Parathyroid adenoma (tissue), 2 donors: ENCODE data around the gene MLLT11.
A peak's percentile ranks its signal among the peaks of the same experiment; 100 is the strongest.

Experiments used
- H2AFZ ChIP-seq: fragments of 300-600 bp; sonication (generic); one replicate; pipeline ENCODE4 v1.7.0; 2017; ENCODE audit warnings: antibody characterized with exemption, mild to moderate bottlenecking
- H3K27ac ChIP-seq: fragments of 300-600 bp; sonication (generic); one replicate; pipeline ENCODE4 v1.7.0; 2017
- H3K27me3 ChIP-seq: fragments of 300-600 bp; sonication (generic); one replicate; pipeline ENCODE4 v1.7.0; 2017; ENCODE audit warnings: low read length; ENCODE audit not compliant: control insufficient read depth, insufficient read depth
- H3K36me3 ChIP-seq: fragments of 300-600 bp; sonication (generic); one replicate; pipeline ENCODE4 v1.7.0; 2017; ENCODE audit warnings: low read length; ENCODE audit not compliant: control insufficient read depth, insufficient read depth
- H3K4me1 ChIP-seq: fragments of 300-600 bp; sonication (generic); one replicate; pipeline ENCODE4 v1.7.0; 2017; ENCODE audit warnings: control low read depth
- H3K4me2 ChIP-seq: fragments of 300-600 bp; sonication (generic); one replicate; pipeline ENCODE4 v1.7.0; 2017; ENCODE audit warnings: low read length
- H3K4me3 ChIP-seq: fragments of 300-600 bp; sonication (generic); one replicate; pipeline ENCODE4 v1.7.0; 2017; ENCODE audit warnings: low read depth, low read length
- H3K79me2 ChIP-seq: fragments of 300-600 bp; sonication (generic); one replicate; pipeline ENCODE4 v1.7.0; 2017; ENCODE audit warnings: control low read depth
- H3K9ac ChIP-seq: fragments of 300-600 bp; sonication (generic); one replicate; pipeline ENCODE4 v1.7.0; 2017; ENCODE audit warnings: mild to moderate bottlenecking
- H3K9me3 ChIP-seq: fragments of 300-600 bp; sonication (generic); one replicate; pipeline ENCODE4 v1.7.0; 2017; ENCODE audit warnings: low read length; ENCODE audit not compliant: control insufficient read depth
- TF ChIP-seq, protein P1 (sequence below): fragments of 300-600 bp; sonication (generic); IDR thresholded peaks from one replicate; pipeline ENCODE4 v1.7.0; 2017; ENCODE audit warnings: antibody characterized with exemption, mild to moderate bottlenecking
- donor health status: primary hyperparathyroidism.

The MLLT11 gene

DNA sequence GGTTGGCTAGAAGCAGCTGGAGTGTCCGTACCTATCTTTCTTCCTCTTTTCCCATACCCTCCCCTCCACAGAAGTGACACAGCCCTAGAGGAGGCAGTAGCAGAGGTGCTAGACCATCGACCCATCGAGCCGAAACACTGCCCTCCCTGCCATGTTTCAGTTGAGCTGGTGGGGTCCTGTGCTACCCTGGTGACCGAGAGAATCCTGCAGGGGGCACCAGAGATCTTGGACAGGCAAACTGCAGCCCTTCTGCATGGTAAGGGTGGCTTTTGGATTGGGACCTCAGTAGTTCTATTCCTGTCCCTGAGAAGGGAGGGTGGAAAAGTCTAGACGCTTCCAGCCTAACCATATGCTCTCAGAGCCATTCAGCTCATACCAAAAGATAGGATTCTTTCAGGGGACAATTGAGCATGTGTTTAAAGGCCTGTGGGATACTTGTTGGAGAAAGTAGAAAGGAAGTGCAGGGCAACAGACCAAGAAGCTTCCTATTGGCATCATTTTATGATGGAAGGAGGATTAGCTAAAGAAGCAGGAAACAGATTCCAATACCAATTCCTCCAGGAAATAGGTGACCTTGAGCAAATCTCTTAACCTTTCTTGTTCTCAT lies 35.6 kb upstream of the MLLT11 start:
- H3K4me2 ChIP-seq, result no peak overlapping the region
- no peak overlapping the region for H2AFZ ChIP-seq
- no peaks in the 10 kb centered on the region for H3K9me3 ChIP-seq
- H3K36me3 ChIP-seq, result no peaks in the 10 kb centered on the region
- H3K4me1 ChIP-seq, result no peaks in the 10 kb centered on the region
- no peak overlapping the region for H3K9ac ChIP-seq
- TF ChIP-seq, protein P1, sequence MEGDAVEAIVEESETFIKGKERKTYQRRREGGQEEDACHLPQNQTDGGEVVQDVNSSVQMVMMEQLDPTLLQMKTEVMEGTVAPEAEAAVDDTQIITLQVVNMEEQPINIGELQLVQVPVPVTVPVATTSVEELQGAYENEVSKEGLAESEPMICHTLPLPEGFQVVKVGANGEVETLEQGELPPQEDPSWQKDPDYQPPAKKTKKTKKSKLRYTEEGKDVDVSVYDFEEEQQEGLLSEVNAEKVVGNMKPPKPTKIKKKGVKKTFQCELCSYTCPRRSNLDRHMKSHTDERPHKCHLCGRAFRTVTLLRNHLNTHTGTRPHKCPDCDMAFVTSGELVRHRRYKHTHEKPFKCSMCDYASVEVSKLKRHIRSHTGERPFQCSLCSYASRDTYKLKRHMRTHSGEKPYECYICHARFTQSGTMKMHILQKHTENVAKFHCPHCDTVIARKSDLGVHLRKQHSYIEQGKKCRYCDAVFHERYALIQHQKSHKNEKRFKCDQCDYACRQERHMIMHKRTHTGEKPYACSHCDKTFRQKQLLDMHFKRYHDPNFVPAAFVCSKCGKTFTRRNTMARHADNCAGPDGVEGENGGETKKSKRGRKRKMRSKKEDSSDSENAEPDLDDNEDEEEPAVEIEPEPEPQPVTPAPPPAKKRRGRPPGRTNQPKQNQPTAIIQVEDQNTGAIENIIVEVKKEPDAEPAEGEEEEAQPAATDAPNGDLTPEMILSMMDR, result peak; percentile 57
- H3K79me2 ChIP-seq, result peaks cover 2% of the 10 kb centered on the region
- H3K27ac ChIP-seq, result no peak overlapping the region
- no peak overlapping the region for H3K4me3 ChIP-seq
- no peaks in the 10 kb centered on the region for H3K27me3 ChIP-seq

DNA sequence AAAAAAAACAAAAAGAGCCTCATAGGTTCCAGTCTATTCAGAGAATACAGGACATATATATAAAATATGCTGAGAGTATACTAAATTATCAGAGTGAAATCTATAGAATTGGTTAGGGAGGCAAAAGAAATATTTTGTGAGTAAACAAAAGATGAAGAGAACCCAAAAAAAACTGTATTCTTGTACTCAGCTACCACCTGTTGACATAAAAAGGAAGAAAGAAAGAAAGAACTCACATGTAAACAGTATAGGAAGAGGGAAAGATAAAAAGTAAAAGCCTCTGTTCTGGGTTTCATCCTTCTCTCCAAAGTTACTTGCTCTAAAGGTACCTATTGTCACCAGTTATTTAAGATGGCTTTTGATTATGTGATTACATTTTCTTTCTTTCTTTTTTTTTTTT lies 33.7 kb upstream of the MLLT11 start:
- Histone ChIP-seq H3K4me2 (no peak overlapping the region), H3K9ac (no peak overlapping the region), H3K27me3 (no peaks in the 10 kb centered on the region), H3K79me2 (peaks cover 2% of the 10 kb centered on the region), H2AFZ (no peak overlapping the region), H3K4me3 (no peak overlapping the region), H3K36me3 (no peaks in the 10 kb centered on the region), H3K9me3 (no peaks in the 10 kb centered on the region), H3K27ac (no peak overlapping the region), H3K4me1 (no peaks in the 10 kb centered on the region)
- TF ChIP-seq, protein P1, result no peak

DNA sequence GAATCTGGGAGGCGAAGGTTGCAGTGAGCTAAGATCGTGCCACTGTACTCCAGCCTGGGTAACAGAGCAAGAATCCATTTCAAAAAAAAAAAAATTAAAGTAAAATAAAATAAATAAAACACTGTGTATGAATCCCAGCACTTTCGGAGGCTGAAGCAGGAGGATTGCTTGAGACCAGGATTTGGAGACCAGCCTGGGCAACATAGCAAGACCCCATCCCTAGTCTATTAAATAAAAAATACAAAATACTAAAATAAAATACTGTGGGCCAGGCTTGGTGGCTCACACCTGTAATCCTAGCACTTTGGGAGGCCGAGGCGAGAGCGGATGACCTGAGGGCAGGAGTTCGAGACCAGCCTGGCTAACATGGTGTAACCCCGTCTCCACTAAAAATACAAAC lies 28.0 kb upstream of the MLLT11 start:
- Histone ChIP-seq H3K79me2 (no peaks in the 10 kb centered on the region), H3K9ac (no peak overlapping the region), H3K4me3 (no peak overlapping the region), H3K27me3 (no peaks in the 10 kb centered on the region), H3K27ac (no peak overlapping the region), H3K4me1 (no peaks in the 10 kb centered on the region), H3K36me3 (no peaks in the 10 kb centered on the region), H3K4me2 (no peak overlapping the region), H2AFZ (no peak overlapping the region), H3K9me3 (no peaks in the 10 kb centered on the region)
- TF ChIP-seq, protein P1, result no peak

DNA sequence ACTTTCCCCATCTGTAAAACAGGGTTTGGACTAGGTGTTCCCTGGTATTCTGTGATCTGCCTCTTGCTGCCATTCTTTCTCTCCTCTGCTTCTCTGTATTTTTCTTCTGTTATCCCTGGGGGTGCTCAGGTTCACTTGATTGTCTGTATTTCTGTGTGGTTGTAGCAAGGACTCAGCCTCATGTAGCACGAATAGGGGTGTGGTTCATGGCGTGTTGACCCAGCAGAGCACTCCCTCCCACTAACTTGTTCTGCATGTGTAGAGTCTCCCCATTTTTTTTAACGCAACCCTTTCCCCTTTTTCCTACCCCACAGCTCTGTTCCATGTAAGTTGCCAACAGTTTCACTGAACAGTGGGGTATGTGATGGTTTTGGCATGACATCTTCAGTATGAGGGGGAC lies 25.0 kb upstream of the MLLT11 start:
- Histone ChIP-seq H3K36me3 (no peaks in the 10 kb centered on the region), H3K4me2 (no peak overlapping the region), H3K27me3 (no peaks in the 10 kb centered on the region), H3K4me1 (no peaks in the 10 kb centered on the region), H3K27ac (no peak overlapping the region), H3K9ac (no peak overlapping the region), H3K4me3 (no peak overlapping the region), H3K79me2 (no peaks in the 10 kb centered on the region), H3K9me3 (no peaks in the 10 kb centered on the region), H2AFZ (no peak overlapping the region)
- TF ChIP-seq, protein P1, result no peak

DNA sequence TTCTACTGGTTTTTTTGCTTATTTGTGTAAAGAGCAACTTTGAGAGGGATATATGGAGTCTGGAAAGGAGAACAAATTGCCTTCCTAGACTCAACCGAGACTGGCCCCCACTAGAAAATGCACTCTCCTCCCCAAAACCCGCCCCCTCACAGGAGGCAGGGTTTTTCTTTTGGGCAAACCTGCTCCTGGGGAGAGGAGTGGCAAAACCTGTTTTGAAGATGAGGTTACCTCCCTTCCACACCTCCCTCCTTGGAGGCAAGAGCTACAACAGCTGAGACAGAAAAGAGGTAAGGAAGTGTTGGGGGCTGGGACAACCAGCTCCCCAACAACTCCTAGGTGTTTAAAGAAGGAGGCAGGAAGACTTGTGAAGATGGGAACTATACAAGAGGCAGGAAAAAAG lies 23.8 kb upstream of the MLLT11 start, which contains the start of gene BNIPL:
TSS of gene BNIPL (plus strand) at position 231 of the 400 bp plus-strand sequence. CDS start at position 371, 140 bp downstream.
- H3K9me3 ChIP-seq, result no peaks in the 10 kb centered on the region
- H3K36me3 ChIP-seq, result no peaks in the 10 kb centered on the region
- H3K4me1 ChIP-seq, result no peaks in the 10 kb centered on the region
- H2AFZ ChIP-seq, result no peak within 1 kb of the TSS
- H3K27ac ChIP-seq, result no peak within 1 kb of the TSS
- H3K27me3 ChIP-seq, result no peaks in the 10 kb centered on the region
- H3K4me3 ChIP-seq, result peak within 1 kb of the TSS; percentile 45
- H3K4me2 ChIP-seq, result peak within 1 kb of the TSS; percentile 66
- no peak within 1 kb of the TSS for H3K9ac ChIP-seq
- no peaks in the 10 kb centered on the region for H3K79me2 ChIP-seq
- TF ChIP-seq, protein P1, result no peak
